HG02571 (cell line): Measurements from ENCODE around the gene IL27RA.
"Not testable (repeated sequence)": the region's sequence is repeated elsewhere in the genome, so short reads cannot be mapped to it uniquely, and the experiment has no call there.

Experiments used
- ATAC-seq: cut with Tn5 transposase; IDR thresholded peaks from one replicate; pipeline ENCODE4 v1.9.1; 2021; ENCODE audit warnings: mild to moderate bottlenecking, moderate library complexity; ENCODE audit not compliant: unreplicated experiment

Gene IL27RA

DNA sequence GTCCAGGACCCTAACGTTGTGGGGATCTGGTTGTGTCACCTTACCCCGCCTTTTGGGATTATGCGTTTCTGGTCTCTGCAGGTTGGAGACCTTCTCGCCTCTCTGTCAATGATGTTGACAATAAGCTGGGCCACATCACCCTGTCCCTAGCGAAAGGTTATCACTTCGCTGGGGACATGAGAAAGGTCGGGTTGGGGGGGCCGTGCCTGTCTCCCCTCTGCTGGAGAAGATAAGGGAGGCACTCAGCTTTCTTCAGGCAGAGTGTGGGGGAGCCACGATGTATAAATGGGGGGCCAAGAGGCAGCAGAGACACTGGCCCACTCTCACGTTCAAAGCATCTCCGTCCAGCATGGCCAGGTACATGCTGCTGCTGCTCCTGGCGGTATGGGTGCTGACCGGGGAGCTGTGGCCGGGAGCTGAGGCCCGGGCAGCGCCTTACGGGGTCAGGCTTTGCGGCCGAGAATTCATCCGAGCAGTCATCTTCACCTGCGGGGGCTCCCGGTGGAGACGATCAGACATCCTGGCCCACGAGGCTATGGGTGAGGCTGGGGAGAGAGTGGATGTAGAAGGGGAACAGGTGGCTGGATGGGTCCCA is 3.6 kb upstream of the IL27RA start, which contains the start of gene RLN3:
TSS of gene RLN3 (plus strand) at position 293 of the 595 bp plus-strand sequence. CDS start at position 350, 57 bp downstream.
- ATAC-seq: no peak

DNA sequence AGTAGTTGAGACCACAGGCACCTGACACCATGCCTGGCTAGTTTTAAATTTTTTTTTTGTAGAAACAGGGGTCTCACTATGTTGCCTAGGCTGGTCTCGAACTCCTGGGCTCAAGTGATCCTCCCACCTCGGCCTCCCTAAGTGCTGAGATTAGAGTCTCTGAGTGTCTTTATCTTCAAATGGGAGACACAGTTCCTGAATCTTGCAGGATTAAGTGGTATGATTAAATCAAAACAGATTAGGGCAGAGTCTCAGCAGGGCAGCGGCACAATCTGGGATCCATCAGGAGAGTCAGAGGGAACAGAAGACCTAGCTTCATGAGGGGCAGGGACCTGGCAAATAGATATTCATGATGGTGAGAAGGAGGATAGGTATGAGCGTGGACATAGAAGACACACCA is 2.7 kb upstream of the IL27RA start:
- no peak for ATAC-seq

DNA sequence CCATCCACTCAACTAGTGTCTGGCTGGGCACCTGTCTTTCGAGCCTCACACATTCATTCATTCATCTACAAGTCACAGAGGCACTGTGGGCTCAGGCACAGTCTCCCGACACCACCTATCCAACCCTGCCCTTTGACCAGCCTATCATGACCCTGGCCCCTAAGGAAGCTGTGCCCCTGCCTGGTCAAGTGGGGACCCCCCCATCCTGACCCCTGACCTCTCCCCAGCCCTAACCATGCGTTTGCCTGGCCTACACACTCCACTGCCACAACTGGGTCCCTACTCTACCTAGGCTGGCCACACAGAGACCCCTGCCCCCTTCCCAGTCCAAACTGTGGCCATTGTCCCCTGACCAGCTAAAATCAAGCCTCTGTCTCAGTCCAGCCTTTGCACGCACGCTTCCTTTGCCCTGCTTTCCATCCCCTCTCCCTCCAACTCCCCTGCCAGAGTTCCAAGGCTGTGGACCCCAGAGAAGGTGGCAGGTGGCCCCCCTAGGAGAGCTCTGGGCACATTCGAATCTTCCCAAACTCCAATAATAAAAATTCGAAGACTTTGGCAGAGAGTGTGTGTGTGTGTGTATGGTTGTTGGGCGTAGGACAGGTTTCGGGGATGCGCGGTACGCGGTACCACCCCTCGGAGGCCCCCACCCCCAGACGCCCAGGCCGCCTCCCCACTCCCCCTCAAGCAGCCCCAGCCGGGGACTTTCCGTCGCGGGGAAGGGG is 404 bp upstream of the IL27RA start:
- no peak for ATAC-seq

DNA sequence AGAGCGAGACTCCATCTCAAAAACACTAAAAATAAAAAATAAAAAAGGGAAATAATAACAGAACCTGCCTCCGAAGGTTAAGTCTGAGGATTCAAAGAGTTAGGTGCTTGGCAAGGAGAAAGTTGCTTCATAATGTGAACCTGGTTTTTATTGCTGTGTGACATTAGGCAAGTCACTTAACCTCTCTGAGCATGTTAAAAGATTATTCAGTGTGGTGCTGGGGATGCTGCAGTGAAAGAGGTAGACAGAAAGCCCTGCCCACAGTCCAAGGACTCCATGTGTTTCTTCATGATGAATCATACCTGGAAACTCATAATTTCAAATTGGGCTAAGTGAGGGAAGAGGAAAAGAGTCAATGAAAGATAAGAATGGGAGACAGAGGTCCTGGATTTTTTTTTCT is 2.4 kb downstream of the IL27RA start:
- ATAC-seq: no peak

DNA sequence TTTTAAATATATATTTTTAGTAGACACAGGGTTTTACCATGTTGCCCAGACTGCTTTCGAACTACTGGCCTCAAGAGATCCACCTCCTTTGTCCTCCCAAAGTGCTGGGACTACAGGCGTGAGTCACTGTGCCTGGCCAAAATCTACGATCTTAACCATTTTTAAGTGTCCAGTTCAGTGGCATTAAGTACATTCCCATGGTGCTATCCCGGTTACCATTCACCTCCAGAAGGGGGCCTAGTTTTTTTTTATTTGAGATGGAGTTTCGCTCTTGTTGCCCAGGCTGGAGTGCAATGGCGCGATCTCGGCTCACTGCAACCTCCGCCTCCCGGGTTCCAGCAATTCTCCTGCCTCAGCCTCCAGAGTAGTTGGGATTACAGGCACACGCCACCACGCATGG is 3.6 kb downstream of the IL27RA start:
- ATAC-seq: not testable (repeated sequence)

DNA sequence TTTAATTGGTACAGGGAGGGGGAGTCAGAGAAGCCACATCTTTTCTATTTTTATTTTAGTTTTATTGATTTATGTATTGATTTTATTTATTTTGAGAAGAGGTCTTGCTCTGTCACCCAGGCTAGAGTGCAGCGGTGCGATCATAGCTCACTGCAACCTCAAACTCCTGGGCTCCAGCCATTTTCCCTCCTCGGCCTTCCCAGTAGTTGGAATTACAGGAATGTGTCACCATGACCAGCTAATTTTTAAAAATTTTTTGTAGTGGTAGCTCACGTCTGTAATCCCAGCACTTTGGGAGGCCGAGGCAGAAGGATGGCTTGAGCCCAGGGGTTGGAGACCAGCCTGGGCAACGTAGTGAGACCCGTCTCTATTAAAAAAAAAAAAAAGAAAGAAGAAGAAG is 4.1 kb downstream of the IL27RA start:
- ATAC-seq: no peak

DNA sequence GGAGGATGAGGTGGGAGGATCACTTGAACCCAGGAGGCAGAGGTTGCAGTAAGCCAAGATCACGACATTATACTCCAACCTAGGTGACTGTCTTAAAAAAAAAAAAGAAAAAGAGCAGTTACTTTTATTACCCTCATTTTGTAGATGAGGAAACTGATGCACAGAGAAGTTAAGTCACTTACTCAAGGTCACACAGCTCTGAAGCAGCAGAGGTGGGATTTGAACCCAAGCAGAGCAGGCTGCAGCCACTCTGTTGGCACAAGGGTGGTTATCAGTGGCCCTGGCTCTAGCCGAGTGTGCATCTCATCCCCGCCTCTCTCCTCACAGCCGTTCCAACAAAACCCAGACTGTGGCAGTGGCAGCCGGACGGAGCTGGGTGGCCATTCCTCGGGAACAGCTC is 7.6 kb downstream of the IL27RA start:
- no peak for ATAC-seq

DNA sequence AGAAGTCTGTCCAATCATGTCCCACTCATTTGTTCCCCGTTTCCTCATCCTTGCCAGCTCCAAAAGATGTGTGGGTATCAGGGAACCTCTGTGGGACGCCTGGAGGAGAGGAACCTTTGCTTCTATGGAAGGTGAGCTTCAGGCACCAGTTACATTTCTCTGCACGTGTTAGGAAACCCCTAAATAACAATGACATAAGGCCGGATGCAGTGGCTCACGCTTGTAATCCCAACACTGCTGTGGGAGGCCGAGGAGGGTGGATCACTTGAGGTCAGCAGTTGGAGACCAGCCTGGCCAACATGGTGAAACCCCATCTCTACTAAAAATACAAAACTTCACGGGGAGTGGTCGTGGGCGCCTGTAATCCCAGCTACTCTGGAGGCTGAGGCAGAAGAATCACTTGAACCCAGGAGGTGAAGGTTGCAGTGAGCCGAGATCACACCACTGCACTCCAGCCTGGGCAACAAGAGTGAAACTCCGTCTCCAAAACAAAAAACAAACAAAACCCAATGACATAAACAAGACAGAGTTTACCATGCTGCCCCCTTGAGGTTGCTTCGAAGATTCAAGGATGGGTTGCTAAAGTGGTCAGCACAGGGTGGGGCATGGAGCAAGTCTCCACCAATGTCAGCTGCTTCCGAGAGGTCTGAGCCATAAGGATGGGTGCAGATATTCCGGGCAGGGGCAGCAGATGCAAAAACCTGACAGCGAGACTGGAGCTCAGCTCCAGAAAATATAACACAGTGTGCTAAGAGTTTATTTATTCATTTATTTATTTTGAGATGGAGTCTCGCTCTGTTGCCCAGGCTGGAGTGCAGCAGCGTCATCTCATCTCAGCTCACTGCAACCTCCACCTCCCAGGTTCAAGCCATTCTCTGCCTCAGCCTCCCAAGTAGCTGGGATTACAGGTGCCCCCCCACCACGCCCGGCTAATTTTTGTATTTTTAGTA is 11.4 kb downstream of the IL27RA start:
- ATAC-seq: not testable (repeated sequence)

DNA sequence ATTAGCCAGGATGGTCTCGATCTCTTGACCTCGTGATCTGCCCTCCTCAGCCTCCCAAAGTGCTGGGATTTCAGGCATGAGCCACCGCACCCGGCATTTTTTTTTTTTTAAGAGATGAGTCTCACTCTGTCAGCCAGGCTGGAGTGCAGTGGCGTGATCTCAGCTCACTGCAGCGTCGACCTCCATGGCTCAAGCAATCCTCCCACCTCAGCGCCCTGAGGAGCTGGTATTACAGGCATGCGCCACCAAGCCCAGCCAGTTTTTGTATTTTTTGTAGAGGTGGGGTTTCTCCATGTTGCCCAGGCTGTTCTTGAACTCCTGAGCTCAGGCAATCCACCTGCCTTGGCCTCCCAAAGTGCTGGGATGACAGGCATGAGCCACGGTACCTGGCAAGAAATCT is 16.3 kb downstream of the IL27RA start:
- not testable (repeated sequence) for ATAC-seq

DNA sequence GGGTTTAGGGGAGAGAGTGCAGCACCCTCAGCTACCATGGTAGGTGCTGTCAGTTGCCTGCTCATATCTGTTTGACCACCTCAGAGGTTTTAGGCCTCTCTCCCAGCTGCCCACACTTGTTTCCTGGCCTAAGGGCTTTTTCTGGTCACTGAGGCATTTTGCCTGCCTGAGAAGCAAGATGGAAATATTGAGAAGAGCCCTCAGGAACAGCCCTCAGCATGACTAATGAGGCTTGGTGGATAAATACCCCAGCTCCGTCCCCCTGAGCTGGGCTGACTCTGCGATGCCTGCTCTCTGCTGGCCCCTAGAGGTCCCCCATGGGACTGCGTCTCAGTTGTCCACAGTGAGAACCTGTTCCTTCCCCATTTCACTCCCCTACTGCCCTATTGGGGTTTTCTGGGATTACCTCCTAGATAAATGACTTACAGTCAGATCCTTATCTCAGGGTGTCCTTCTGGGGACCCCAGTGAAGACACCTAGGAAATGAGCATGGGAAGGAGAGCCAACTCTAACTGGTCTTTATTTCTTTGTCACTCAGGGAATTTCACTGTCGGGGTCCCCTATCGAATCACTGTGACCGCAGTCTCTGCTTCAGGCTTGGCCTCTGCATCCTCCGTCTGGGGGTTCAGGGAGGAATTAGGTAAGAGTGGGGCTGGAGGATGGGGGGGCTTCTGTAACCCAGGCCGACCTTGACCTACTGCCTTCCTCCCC is 17.0 kb downstream of the IL27RA start:
- no peak for ATAC-seq

DNA sequence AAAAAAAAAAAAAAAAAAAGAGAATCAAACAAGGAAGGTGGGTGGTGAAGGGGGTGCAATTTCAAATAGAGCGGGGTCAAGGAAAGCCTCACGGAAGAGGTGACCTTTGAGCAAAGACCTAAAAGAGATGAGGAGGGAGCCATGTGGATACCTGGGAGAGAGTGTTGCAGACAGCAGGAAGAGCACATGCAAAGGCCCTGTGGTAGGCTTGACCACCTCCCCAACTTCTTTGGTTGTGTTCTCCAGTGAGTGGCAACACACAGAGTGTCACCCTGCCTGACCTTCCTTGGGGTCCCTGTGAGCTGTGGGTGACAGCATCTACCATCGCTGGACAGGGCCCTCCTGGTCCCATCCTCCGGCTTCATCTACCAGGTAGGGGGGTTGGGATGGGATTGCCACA is 18.9 kb downstream of the IL27RA start:
- no peak for ATAC-seq

DNA sequence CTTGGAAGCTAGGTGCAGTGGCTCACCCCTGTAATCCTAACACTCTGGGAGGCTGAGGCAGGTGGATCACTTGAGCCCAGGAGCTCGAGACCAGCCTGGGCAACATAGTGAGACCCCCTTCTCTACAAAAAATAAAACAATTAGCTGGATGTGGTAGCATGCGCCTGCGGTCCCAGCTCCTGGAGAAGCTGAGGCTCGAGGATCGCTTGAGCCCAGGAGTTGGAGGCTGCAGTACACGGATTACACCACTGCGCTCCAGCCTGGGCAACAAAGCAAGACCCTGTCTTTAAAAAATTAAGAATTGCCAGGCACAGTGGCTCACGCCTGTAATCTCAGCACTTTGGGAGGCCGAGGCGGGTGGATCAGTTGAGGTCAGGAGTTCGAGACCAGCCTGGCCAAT is 19.4 kb downstream of the IL27RA start:
- not testable (repeated sequence) for ATAC-seq

DNA sequence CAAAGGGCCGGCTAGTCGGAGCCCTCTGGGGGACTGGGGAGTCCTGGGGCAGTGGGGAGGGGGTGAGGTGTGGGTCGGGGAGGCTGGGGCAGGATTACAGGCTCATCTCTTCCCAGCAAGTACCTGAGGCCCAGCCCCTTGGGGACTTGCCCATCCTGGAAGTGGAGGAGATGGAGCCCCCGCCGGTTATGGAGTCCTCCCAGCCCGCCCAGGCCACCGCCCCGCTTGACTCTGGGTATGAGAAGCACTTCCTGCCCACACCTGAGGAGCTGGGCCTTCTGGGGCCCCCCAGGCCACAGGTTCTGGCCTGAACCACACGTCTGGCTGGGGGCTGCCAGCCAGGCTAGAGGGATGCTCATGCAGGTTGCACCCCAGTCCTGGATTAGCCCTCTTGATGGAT is 20.4 kb downstream of the IL27RA start:
- no peak for ATAC-seq

DNA sequence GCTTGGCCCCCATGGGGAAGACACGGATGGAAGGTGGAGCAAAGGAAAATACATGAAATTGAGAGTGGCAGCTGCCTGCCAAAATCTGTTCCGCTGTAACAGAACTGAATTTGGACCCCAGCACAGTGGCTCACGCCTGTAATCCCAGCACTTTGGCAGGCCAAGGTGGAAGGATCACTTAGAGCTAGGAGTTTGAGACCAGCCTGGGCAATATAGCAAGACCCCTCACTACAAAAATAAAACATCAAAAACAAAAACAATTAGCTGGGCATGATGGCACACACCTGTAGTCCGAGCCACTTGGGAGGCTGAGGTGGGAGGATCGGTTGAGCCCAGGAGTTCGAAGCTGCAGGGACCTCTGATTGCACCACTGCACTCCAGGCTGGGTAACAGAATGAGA is 20.9 kb downstream of the IL27RA start:
- ATAC-seq: no peak

DNA sequence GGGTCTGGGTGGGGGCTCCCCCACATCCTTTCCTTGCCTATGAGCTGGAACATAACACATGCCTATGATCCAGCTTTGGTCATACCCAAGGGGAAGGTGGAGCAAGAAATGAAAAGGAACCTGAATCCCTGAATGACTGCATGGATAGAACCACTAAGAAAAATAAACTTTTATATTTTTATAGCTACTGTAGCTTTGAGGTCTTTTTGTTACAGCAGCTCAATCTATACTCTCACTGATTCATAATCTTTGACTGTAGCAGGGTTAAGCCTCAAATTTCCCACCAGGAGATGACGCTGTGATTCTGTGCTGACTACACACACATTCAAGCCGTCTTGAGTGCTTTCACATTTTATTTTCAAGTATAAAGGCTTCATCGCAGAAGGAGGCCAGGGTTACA is 21.5 kb downstream of the IL27RA start:
- ATAC-seq: no peak

DNA sequence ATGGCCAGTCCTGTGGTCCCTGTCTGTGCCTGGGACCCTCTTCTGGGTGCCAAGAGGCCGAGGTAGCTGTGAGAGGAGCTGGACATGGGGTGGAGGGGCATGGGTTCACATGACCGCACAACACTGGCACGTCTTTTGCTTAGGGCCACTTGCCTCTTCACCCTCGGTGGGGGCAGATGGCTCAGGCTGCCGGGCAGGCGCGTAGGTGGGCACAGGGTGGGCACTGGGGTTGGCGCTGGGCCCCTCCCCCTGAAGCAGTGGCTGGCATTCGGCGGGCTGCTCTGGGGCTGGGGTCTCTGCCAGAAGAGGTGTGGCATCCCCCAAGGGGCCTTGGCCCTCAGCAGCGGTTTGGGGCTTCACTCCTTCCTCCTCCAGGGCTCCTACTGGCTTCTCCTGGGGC is 21.9 kb downstream of the IL27RA start:
- ATAC-seq: no peak

DNA sequence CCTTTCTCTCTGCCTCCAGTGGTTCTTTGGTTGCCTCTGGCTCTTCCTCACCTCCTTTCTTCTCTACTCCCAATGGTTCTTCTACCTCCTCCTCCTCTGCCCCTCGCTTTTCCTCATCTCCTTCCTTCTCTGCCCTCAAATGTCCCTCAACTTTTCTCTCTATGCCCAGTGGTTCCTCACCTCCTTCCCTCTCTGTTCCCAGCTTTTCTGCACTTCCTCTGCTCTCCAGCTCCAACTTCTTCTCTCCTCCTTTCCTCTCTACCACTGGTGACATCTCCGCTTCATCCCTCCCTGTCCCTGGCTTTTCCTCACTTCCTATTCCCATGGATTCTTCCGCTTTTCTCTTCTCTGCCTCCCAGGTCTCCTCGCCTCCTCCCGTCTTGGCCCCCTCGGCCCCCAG is 22.5 kb downstream of the IL27RA start:
- ATAC-seq: no peak

DNA sequence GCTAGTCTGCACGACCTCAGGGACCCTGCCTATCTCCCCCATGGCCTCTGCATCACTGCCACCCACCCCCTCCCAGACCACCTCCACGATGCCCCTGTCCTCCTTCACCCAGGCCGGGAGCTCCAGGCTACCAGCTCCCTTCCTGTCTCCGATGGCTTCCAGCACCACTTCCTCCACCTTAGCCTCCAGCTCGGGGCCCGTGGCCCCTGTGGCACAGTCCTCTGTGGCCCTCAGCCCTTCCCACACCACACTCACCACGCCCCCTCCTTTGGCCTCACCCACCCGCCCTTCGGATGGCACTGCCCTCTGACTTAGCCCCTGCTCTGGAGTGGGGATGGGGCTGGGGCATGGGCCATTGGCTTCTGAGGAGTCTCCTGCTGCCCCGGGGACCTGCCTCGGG is 23.2 kb downstream of the IL27RA start:
- ATAC-seq: no peak

DNA sequence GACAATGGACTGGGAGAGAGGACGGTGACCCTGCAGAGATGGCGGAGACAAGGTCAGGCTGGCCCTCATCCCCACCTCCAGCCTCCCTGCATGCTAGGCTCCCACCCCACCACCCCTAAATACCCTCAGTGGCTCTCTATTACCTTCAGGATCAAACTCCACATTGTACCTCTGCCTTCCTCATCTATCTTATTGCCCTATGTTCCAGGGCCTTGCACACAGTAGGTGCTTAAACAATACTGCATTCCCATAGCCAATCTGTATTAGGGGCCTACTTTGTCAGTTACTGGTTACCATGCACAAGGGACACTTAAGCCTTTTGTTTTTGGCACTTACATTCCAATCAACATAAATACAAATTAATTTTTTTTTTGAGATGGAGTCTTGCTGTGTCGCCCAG is 23.8 kb downstream of the IL27RA start:
- ATAC-seq: no peak

DNA sequence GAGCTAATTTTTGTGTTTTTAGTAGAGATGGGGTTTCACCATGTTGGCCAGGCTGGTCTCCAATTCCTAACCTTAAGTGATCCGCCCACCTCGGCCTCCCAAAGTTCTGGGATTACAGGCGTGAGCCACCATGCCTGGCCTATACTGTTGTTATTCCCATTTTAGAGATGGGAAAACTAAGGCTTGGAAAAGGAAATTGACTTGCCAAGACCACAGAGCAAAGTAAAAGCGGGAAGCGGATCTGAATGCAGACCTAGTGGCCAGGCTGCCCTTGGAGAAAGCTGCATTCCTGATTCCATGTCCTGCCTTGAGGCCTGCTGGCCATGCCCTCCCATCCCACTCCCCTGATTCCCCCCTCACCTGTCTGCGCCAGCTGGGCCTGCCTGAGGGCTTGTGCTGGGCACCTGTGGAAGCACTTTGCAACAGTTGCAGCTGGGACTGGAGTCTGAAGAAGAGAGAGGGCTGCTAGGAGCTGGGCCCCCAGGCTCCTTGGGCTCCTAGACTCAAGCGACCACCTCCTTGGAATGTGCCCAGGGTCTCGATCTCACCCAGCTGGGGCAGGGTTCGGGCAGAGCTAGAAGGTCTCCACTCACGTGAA is 24.6 kb downstream of the IL27RA start:
- no peak for ATAC-seq
